Measurements from ENCODE around the gene HMG20A.
A peak's percentile ranks its signal among the peaks of the same experiment; 100 is the strongest.

The HMG20A gene

DNA sequence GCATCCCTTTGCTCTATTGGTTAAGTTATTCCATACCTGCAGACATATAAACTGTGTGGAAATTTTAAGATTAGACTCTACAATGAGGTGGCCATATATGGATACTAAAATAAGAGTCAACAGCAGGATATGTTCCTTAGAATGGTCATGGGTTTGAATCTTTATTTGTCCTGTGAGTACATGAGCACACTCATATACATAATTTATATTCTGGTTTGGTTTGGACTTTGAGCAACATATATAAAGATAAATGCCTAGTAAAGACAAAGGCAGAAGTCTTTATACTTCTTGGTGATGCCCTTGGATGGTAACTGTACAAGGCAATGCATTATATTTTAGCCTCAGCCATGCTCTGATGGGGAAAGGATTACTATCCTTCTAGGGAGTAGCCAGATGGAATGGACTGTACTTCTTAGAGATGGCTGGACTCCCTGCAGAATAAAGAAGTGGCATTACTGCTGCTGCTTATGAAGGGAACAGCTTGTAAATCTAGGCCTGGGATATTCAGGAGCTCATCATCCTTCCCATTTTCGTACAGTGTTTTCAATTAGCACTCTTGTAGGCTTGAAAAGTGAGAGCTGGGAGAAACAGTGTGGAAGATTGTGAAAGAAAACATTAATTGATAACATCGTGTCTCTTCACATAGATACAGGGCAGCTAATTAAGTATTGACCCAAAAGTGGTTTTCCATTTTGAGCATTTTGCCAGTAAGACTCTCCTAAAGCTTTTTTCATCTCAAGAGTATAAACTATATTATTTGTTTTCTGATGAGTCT lies 60.4 kb downstream of the HMG20A start:
- DNase-seq: no peak

DNA sequence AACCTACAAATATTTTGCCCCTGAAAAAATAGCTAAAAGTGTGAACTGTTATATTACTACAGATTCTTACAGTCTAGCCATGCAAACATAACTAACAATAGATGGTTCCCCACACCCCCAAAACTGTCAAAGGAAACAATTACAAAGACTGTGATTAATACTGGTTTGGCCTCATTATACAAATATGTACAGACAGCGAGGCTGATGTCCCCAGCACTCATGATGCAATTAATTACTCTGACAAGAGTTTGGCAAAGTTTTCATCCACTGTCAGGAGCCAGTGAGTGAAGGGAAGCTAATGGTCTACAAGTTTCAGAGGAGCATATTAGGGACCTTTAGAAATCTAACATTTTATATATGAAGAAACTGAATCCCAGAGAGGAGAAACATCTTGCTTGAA lies 61.0 kb downstream of the HMG20A start:
- no peak for DNase-seq

DNA sequence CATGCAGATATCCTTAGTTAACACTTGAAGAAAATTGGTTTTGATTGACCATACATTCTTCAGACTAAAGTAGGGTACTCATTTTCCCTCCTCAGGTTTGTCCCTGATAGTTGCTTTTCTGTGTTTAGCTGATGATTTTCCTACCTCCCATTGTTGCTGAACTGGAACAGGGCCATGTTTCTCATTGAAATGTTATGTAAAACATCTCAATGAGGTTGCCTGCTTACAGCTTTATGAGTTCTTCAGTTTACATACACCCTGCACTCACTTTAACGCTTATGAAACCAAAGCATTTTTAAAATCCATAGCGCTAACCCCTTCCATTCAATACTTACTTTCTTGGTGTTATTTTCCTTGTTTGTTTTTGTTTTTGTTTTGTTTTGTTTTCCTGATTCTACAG lies 61.9 kb downstream of the HMG20A start:
- no peak for DNase-seq

- DNase-seq: no peak
These were observed 62.9 kb downstream of the HMG20A start for GRCh38 chr15:77483425-77484140.

DNA sequence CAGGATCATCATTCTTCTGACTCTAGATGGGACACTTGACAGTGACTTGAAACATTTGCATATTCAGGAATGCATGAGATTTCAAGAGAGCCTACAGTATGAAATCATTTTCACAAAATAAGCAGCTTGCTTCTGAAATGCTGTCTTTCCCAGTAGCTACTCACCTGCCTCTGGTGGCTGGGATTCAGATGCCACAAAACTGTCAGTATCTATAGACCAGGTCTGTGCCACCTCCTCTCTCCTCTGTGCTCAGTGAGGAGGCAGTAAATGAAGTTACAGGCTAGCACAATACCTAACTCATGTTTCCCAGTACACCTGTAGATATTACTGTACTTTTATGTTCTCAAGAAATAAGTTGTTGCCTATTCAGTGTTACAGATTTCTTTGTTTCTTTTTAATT lies 64.3 kb downstream of the HMG20A start:
- no peak for DNase-seq

DNA sequence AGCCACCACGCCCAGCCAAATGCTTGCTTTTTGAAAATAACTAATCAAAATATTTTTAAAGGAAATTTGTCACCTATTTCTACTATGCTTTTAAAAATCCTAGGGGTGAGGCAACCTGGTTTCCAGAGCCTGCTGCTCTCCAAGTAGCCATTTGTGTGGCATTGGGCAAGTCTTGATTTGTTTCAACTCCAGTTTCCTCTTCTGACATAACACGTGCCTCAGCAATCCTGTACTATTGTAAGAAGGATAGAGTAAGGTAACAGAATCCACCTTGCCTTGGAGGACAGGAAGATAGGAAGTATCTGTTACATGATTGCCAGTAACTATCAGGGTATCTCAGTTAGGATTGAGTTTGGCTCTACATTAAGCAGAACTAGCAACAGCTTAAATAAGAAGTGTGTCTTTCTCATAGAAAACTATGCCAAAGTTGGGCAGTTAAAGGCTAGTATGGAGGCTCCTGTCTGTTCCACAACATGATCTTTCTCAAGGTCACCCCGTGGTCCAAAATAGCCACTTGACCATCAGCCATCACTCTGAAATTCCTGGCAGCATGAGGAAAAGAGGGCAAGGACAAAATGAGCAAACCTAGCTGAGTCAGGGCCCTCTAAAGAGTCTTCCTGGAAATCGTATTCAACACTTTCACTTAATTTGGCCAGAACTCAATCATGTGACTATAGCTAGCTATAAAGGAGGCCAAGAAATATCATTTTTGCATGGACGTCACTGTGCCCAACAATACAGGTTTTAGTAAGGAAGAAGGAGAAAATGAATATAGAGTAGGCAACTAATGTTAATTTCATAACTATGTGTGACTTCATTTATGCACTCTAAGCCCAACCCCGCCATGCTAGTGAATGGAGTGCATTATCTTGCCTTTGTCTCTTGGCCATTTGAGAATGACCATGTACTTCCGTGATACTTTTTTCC lies 66.1 kb downstream of the HMG20A start:
- no peak for DNase-seq

DNA sequence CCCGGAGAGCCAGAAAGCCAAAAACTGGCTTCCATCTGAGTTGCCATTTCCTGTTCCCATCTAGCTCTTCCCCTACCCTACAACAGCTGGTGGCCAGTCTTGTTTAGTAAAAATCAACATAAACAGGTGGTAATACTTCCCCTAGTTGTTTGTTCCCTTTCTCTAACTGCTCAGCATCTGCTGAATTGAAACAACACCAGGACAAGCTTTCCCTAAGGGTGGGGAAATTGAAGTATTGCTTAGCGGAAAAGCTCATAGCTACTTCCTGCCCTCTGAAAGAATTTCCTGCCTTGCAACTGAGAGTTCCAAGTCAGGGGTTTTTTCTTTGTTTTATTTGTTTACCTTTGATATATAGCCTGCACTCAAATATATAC lies 66.8 kb downstream of the HMG20A start:
- DNase-seq: no peak

- DNase-seq: no peak
These were observed 67.2 kb downstream of the HMG20A start for GRCh38 chr15:77487888-77488287.

- DNase-seq: no peak
These were observed 69.0 kb downstream of the HMG20A start for GRCh38 chr15:77489647-77490046.

- no peak for DNase-seq
These were observed 72.7 kb downstream of the HMG20A start for GRCh38 chr15:77493324-77493907.

DNA sequence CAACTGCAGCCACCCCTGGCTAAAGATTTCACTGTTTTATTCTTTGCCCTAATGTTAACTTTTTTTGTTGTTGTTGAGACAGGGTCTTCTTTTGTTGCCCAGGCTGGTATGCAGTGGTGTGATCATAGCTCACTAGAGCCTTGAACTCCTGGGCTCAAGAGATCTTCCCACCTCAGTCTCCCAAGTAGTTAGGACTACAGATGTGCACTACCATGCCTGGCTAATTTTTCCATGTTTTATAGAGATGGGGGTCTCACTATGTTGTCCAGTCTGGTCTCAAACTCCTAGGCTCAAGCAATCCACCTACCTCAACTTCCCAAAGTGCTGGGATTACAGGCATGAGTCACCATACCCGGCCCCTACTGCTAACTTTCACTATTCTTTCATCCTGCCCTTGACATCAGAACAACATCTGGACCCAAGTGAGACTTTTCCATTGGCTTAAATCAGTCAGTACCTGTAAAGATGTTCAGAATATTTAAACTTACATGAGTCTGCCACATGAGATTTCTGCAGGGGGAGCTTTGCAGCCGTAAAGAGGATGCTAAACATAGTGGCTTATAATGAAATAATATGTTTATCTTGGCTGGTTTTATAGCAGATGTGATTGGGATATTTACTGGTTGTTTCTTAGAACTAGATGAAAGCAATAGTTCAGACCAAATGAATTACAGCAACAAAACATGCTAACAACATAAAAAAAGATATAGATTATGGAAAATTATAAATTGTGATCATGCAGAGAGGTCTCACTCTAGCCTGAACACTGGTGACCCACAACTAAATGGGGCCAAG lies 73.6 kb downstream of the HMG20A start:
- no peak for DNase-seq

DNA sequence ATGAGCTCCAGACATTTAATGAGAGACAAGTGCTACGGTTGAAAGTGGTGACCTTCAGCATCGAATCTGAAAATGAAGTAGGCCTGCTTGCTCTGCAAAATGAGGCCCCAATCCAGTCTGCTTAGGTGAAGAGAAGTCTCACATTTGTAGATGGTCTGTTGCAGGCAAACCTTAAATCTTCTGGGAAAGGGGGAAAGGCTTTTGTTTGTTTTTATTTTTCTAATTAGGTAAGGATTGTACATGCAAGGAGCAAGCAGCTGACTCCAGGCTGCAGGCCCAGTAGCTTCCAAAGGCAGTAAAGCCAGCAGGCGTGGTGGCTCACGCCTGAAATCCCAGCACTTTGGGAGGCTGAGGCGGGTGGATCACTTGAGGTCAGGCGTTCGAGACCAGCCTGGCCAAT lies 74.3 kb downstream of the HMG20A start:
- no peak for DNase-seq

DNA sequence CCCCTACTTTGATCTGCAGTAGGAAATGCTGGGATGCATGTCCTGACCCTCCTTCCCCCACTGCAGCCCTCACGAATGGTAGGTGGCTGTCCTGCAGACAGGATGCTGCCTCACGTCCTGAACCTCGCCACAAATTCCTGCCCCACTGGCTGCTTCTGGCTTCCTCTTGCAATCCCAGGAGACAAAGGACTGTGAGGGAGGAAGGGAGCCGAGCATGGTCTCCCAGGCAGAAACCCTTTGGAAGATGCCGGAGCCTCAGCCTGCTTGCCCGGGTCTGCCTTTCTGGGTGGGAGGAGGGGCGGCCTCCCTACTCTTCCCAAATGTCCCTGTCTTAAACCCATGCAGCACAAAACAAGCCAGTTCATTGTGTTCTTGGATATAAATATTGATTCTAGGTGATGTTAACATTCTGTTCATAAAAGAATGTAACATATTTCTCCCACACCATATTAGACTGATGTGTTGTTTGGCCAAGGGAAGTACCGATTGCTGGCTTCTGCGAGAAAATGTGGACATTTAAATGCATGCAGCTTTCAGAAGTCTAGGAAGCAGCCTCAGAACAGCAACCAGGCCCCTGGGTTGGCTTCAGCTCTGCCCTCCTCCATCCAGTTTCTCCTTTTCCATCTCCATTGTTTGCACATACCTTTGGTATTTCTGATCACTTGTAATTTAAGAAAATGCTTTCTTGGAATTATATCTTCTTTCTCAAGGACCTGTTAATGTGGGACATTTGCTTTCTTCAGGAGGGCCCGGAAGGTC lies 75.3 kb downstream of the HMG20A start:
- DNase-seq: no peak

GRCh38 chr15:77496715-77497109 lies 76.0 kb downstream of the HMG20A start:
- peak; percentile 70 for DNase-seq

GRCh38 chr15:77497110-77497737 lies 76.5 kb downstream of the HMG20A start:
- no peak for DNase-seq

- DNase-seq: no peak
These were observed 77.3 kb downstream of the HMG20A start for GRCh38 chr15:77497942-77498361.

DNA sequence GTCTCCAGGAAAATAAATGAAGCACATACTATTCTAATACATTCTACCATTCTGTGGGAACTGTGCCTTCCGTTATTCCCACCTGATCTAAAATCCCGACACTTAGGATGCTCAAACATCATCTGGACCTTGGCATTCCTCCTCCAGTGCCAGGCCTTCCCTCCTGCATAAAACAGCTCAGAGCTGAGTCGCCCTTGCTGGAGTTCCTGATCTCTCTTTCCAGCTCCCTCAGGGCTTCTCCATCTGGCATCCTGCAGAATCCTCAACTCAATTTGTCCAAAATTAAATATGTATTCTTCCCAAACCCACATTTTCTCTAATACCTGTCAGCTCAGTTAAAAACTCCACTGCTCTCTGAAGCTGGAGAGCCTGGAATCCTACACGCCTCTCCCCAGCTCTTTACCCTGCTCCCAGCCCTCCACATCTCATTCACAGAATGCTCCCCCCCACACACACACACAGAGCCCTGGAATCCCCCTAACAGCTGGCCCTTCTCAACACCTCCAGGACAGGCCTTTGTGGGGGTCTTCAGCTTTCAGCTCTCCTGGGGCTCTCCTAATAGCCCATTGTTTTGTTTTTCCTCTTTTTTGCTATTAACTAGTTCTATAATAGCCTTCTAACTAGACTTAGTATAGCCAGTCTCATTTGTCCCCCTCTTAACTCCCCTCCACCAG lies 78.5 kb downstream of the HMG20A start:
- no peak for DNase-seq

GRCh38 chr15:77500989-77501388 lies 80.3 kb downstream of the HMG20A start:
- DNase-seq: no peak

DNA sequence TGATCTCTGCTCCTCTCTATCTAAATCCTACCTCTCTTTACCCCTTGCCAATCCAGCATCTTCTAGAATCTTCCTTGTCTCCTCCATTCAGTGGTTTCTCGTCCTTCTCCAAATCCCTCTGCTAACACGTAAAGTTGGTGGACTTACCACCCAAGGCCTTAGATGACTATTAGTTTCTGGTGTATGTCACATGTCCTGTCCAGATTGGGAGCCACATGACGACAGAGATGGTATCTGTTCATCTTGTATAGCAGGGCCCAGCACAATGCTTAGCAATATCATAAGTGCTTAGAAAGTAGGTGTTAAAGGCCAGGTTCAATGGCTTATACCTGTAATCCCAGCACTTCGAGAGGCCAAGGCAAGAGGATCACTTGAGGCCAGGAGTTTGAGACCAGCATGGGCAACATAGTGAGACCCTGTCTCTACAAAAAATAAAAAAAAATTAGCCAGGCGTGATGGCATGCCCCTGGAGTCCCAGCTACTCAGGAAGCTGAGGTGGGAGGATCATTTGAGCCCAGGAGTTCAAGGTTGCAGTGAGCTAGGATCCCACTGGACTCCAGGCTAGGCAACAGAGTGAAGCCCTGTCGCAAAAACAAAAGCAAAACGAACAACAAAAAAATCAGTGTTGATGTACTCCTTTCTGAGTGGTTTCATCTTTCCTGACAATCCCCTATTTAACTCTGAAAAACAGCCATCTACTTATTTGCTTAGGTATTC lies 81.8 kb downstream of the HMG20A start:
- no peak for DNase-seq

DNA sequence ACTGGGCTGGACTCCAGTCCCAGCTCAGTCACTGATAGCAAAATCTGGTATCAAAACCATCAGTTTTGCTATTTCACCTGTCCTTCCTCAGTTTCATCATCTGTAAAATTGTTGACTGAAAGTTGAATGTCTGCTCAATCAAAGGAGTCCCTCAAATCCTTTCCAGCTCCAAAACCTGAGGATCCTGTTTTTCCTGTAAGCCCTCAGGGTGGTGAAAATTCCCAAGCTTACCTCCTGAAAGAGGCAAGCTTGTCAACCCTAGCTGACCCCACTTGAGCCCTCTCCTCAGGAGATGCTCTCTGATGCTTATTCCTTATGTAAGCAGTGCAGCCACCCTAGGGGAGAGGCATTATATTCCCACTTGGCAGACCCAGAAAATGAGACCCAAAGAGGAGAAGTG lies 82.6 kb downstream of the HMG20A start:
- peak; percentile 28 for DNase-seq

All from DMS53 (cell line).